Erythroblast (primary cell): ENCODE results near the gene SNX32.

Source experiments
- GATA1 ChIP-seq: IDR thresholded peaks from 2 replicates; pipeline ENCODE4 v1.6.1; 2011; ENCODE audit warnings: low read depth, mild to moderate bottlenecking, control low read depth, low read length, moderate library complexity
- POLR2A ChIP-seq: IDR thresholded peaks from 2 replicates; pipeline ENCODE4 v1.6.1; 2011; ENCODE audit warnings: mild to moderate bottlenecking, low read length

GRCh38 chr11:65811764-65812475 is 21.8 kb upstream of the SNX32 start:
- no peak for TF ChIP-seq POLR2A
- TF ChIP-seq GATA1: no peak
